HG02840 (cell line): ENCODE data around the gene RFT1.
"Not testable (repeated sequence)": the region's sequence is repeated elsewhere in the genome, so short reads cannot be mapped to it uniquely, and the experiment has no call there.

Source experiments
- ATAC-seq: cut with Tn5 transposase; IDR thresholded peaks from one replicate; pipeline ENCODE4 v1.9.1; 2021; ENCODE audit warnings: mild to moderate bottlenecking, moderate library complexity, moderate number of reproducible peaks; ENCODE audit not compliant: unreplicated experiment, low FRiP score

RFT1 gene

DNA sequence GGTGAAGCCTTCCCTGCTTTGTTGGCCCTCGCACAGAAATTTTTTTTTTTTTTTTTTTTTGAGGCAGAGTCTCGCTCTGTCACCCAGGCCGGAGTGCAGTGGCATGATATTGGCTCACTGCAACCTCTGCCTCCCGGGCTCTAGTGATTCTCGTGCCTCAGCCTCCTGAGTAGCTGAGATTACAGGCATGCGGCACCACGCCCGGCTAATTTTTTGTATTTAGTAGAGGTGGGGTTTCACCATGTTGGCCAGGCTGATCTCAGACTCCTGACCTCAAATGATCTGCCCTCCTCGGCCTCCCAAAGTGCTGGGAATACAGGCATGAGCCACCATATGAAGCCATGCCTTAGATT, 20.8 kb upstream of the RFT1 start:
- not testable (repeated sequence) for ATAC-seq

- ATAC-seq: no peak
Measured at GRCh38 chr3:53150247-53151085, 20.2 kb upstream of the RFT1 start.

GRCh38 chr3:53149699-53150098, 19.5 kb upstream of the RFT1 start:
- ATAC-seq: no peak

DNA sequence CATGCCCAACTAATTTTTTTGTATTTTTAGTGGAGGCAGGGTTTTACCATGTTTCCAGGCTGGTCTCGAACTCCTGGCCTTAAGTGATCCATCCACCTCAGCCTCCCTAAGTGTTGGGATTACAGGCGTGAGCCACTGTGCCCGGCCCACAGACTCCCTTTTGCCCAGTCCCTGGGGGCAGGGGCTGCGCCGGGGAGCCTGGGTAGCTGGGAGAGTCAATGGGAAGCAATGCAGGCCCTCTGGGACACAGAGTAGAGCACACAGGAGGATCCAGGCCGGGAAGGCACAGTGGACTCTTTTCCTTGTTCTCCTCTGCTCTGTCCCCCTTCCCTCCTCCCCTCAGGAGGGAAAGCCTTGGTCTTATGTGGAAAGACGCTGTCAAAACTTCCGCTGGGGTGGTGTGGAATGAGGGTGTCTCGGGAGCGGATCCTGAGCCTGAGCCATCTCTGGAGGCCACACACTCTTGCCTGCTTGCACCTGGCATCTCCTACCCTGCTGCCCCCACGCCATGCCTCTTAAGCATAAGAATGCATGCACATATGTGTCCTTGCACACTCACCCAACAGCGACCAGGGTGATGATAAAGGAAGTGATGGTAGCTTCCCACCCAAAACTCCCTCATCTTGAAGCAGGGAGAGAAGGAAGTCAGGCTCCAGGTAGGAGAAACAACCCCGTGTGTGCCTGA, 18.9 kb upstream of the RFT1 start:
- ATAC-seq: no peak

GRCh38 chr3:53147903-53148400, 17.7 kb upstream of the RFT1 start:
- ATAC-seq: no peak

DNA sequence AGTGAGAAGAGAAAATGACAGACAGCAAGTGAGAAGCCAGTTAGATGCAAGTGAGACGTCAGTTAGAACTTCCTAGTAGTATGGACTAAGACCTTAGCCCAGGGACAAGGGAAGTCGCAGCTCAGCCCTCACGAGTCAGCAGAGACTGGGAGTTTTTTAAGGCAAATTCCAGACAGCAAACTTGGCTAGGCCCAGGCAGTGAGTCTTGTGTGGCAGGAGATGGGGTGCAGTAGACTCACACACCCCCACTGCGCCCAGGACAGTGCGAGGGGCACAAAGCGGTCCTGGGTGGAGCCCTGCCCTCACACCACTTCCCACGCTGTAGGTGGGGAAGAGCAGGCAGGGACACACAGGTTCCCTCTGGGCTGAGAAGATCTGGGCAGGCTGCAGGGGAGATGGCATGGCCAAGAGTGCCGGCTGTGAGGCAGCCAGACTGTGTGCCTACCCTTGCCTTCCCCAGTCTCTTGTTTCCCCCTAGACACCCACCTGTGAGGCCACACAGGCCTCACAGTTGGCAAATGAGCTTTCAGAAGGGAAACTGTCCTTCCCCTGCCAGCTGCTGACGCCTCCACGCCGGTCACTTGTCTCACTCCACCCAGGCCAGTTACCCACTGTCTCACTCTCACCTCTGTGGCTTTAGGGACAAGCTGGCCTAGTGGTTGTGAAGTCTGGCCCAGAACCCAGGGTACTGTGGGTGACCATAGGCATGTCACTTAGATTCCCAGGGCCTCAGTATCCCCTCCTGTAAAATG, 17.1 kb upstream of the RFT1 start:
- ATAC-seq: no peak

DNA sequence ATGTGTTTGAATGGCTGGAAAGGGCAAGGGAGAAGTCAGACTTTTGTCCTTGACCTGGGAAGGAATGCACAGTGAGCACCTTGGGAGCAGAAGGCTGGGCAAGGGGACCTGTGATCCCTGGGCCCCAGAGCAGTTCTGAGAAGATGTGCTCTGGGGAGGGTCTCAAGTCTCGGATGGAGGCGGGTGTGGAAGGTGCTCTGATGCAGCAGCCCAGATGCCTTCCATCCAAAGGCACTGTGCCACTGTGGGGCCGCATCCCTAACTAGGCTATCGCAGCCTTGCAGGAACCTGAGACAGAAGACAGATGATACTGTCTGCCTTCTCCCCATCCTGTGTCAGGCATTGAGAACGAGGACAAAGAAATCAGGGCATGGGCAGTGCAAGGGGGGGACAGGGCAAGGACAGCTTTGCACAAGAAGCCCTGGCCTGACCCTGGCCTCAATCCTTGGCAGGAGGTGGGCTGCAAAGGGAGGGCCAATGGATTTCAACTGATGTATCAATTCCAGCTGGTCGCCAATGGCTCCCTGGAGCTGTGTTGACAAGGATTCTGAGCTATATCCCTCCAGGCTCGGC, 16.2 kb upstream of the RFT1 start:
- no peak for ATAC-seq

GRCh38 chr3:53145713-53146080, 15.5 kb upstream of the RFT1 start:
- no peak for ATAC-seq

- no peak for ATAC-seq
Measured at GRCh38 chr3:53144862-53145712, 14.9 kb upstream of the RFT1 start.

- ATAC-seq: no peak
Measured at GRCh38 chr3:53144446-53144845, 14.2 kb upstream of the RFT1 start.

GRCh38 chr3:53142986-53143385, 12.8 kb upstream of the RFT1 start:
- ATAC-seq: no peak

GRCh38 chr3:53140847-53141845, 10.9 kb upstream of the RFT1 start:
- no peak for ATAC-seq

DNA sequence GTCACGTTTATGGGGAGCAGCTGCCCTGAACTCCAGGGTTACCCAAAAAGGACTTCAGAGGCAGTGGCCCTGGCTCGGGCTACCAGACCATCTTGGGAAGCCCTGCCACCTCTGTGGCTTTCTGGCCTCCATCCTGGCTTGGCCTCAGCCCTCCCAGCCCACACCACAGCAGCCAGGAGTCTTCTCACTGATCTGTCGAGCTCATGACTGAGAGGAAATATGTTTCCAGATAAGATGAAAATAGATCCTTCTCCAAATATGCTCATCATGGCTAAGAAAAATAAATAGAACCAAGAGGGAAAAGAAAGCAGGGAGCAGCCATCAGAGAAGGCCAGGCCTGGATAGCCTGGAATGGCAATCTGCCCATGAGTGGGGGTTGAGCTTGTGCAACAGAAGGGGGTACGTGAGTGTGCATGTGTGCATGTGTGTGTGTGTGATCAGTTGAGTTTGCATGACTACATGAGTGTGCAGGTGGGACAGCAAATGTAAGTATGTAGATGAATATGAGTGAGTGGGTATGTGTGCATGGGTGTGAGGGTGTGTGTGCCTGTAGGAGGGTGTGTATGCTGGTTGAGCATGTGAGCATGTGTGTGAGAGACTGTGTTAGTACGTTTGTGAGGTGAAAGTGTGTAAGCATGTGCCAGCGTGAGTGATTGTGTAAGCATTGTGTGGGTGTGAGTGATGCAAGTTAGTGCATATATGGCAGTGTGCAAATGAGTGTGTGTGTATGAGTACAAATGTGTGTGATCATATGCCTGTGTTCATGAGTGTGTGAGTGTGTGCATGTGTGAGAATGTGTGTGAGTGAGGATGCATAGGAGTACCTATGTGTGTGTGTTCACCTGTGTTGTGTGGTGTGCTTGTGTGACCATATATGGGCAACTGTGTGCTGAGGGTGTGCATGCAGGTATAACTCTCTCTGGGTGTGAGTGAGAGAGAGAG, 9.9 kb upstream of the RFT1 start:
- no peak for ATAC-seq

- no peak for ATAC-seq
Measured at GRCh38 chr3:53137835-53138446, 7.7 kb upstream of the RFT1 start.

GRCh38 chr3:53137221-53137620, 7.0 kb upstream of the RFT1 start:
- no peak for ATAC-seq

- no peak for ATAC-seq
Measured at GRCh38 chr3:53134631-53135232, 4.5 kb upstream of the RFT1 start.

DNA sequence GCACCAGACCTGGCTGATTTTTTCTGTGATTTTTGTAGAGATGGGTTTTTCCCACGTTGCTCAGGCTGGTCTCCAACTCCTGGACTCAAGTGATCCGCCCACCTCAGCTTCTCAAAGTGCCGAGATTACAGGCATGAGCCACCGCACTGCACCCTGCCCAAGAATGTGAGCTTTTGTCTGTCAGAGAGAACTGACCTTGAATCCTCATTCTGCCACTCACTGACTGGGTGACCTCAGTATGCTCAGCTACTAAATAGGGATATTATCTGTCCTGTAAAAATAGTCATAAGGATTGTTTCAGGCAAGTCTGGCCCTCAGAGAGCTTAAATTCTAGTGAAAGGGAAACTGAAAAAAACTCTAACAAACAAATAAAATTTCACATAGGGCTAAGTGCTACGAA, 2.1 kb upstream of the RFT1 start:
- ATAC-seq: no peak
